Mucosa of descending colon (tissue), 3 donors: Measurements from ENCODE around the gene NLRC3. TPM values are rescaled to one million over a fixed set of nuclear protein-coding genes. Genes with fewer than 3 reads are reported as not detected.

ENCODE experiments used
- ATAC-seq: fragments of 200-7000 bp; cut with Tn5 transposase; one replicate; pipeline ENCODE4 v1.9.1; 2020; ENCODE audit warnings: mild to moderate bottlenecking, moderate library complexity
- DNase-seq, 3 donors: peaks; one replicate each; pipeline ENCODE4 v3.0.0-alpha.2; 2020
- H3K36me3 ChIP-seq: fragments of 200-600 bp; one replicate; pipeline ENCODE4 v1.8.0; 2021; ENCODE audit warnings: low read depth, mild to moderate bottlenecking
- H3K4me1 ChIP-seq: fragments of 200-600 bp; one replicate; pipeline ENCODE4 v1.8.0; 2021; ENCODE audit warnings: low read depth, mild to moderate bottlenecking
- H3K4me3 ChIP-seq: fragments of 200-600 bp; one replicate; pipeline ENCODE4 v1.8.0; 2021; ENCODE audit warnings: mild to moderate bottlenecking
- H3K9me3 ChIP-seq: fragments of 200-600 bp; one replicate; pipeline ENCODE4 v1.8.0; 2021; ENCODE audit warnings: mild to moderate bottlenecking
- CTCF ChIP-seq: fragments of 200-600 bp; IDR thresholded peaks from one replicate; pipeline ENCODE4 v1.8.0; 2022; ENCODE audit warnings: antibody characterized with exemption, mild to moderate bottlenecking
- intact Hi-C, 2 donors: fragments of 100-400 bp; cut with DNase I in 1 of 2; cut with micrococcal nuclease in 1 of 2; formaldehyde crosslinking; loops; one replicate each; pipeline versions ENCODE4 v1.11.0 to v1.11.1; 2022; cut with DNase I, micrococcal nuclease
- total RNA-seq, 3 donors: library from RNA; stranded (reverse); fragmentation: NEBNext Ultra II Directional in 2 of 3; extraction: Animal tissue kit (Norgen Biotek cat#: 25700) in 2 of 3; gene quantifications; one replicate each; pipeline versions ENCODE4 v1.2.1 to v1.2.4, GENCODE V29; 2021 to 2023
- donor health status: DM: no; HTN: no; CAD: no; lungs with moderate emphysema.
- donor health status: DM: no; HTN: no; CAD: no.
- donor health status: DM: no; HTN: yes; CAD: no.

The NLRC3 gene
- total RNA-seq, 3 donors from 2014 or later, result 1.4 to 2.6 (median 1.7) TPM

- TF ChIP-seq CTCF, result no peak
- ATAC-seq (no peak), DNase-seq (no peak)
- Histone ChIP-seq H3K36me3 (no peaks in the 10 kb centered on the region), H3K9me3 (no peaks in the 10 kb centered on the region), H3K4me3 (no peak overlapping the region), H3K4me1 (no peaks in the 10 kb centered on the region)
- intact Hi-C loops, result no loop called here
Observed at GRCh38 chr16:3538222-3538621, 39.0 kb downstream of the NLRC3 start.

- H3K4me1 ChIP-seq, result no peaks in the 10 kb centered on the region
- TF ChIP-seq CTCF, result no peak
- no peaks in the 10 kb centered on the region for H3K36me3 ChIP-seq
- intact Hi-C loops, result no loop called here
- H3K9me3 ChIP-seq, result no peaks in the 10 kb centered on the region
- ATAC-seq (no peak), DNase-seq (no peak)
- H3K4me3 ChIP-seq, result no peak overlapping the region
Observed at GRCh38 chr16:3536851-3537250, 40.4 kb downstream of the NLRC3 start.

- H3K9me3 ChIP-seq, result no peaks in the 10 kb centered on the region
- H3K4me1 ChIP-seq, result no peaks in the 10 kb centered on the region
- no peak overlapping the region for H3K4me3 ChIP-seq
- DNase-seq (no peak), ATAC-seq (no peak)
- intact Hi-C loops, result no loop called here
- H3K36me3 ChIP-seq, result no peaks in the 10 kb centered on the region
- TF ChIP-seq CTCF, result no peak
Observed at GRCh38 chr16:3536271-3536731, 40.9 kb downstream of the NLRC3 start.

- ATAC-seq (no peak), DNase-seq (no peak)
- Histone ChIP-seq H3K4me1 (no peaks in the 10 kb centered on the region), H3K4me3 (no peak overlapping the region), H3K9me3 (no peaks in the 10 kb centered on the region), H3K36me3 (no peaks in the 10 kb centered on the region)
- TF ChIP-seq CTCF, result no peak
- intact Hi-C loops, result no loop called here
Observed at GRCh38 chr16:3534126-3534525, 43.1 kb downstream of the NLRC3 start.

- ATAC-seq, result no peak
- Histone ChIP-seq H3K4me3 (no peak overlapping the region), H3K36me3 (no peaks in the 10 kb centered on the region), H3K9me3 (no peaks in the 10 kb centered on the region), H3K4me1 (no peaks in the 10 kb centered on the region)
- intact Hi-C loops, result no loop called here
- no peak for TF ChIP-seq CTCF
- DNase-seq, result no peak
Observed at GRCh38 chr16:3532741-3533140, 44.5 kb downstream of the NLRC3 start.

GRCh38 chr16:3530371-3530914 is 46.8 kb downstream of the NLRC3 start:
- no peaks in the 10 kb centered on the region for H3K36me3 ChIP-seq

More at GRCh38 chr16:3530371-3530914, 46.8 kb downstream of the NLRC3 start:
- Histone ChIP-seq H3K4me3 (no peak overlapping the region), H3K9me3 (no peaks in the 10 kb centered on the region), H3K4me1 (no peaks in the 10 kb centered on the region)
- no peak for TF ChIP-seq CTCF
- no peak for ATAC-seq
- no peak for DNase-seq
- intact Hi-C loops, result no loop called here
